ENCODE results near the gene NOL4L.

Gene NOL4L

DNA sequence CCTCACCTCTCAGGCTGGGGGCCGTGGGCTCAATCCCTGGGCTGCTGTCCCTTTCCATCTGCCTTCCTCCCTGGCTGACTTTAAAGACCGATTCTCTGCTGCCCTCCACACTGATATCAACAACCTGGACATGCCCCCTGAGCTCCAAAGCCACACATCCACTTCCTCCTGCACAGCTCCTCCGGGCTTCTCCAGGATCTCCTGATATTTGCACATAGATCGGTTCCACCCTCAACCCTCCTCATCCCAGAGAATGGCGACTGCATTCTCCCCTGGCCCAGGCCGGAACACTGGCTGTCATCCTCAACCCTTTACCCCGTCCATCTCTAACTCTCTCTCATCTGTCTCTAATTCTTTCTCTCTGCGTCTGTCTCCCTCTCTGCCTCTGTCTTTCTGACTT lies 21.0 kb upstream of the NOL4L start:
- H3K9ac ChIP-seq (ENCODE audit: low read length), result no peak overlapping the region
- H3K27me3 ChIP-seq (ENCODE audit: insufficient read depth, low read length), result no peaks in the 10 kb centered on the region
- no peak overlapping the region for H2AFZ ChIP-seq (ENCODE audit: low read length)
- peaks cover 9% of the 10 kb centered on the region for H3K4me1 ChIP-seq (ENCODE audit: insufficient read depth, low read length, severe bottlenecking)
- no peaks in the 10 kb centered on the region for H3K9me2 ChIP-seq (ENCODE audit: low read depth, low read length)
- H3K4me3 ChIP-seq (ENCODE audit: low read depth, low read length, poor library complexity, severe bottlenecking), result no peak overlapping the region
- H3K79me2 ChIP-seq (ENCODE audit: insufficient read depth, low read length), result no peaks in the 10 kb centered on the region
- TF ChIP-seq EZH2 (IDR thresholded peaks at IDR 0.05; ENCODE audit: borderline replicate concordance, low read length), result no peak
- TF ChIP-seq, protein P1, sequence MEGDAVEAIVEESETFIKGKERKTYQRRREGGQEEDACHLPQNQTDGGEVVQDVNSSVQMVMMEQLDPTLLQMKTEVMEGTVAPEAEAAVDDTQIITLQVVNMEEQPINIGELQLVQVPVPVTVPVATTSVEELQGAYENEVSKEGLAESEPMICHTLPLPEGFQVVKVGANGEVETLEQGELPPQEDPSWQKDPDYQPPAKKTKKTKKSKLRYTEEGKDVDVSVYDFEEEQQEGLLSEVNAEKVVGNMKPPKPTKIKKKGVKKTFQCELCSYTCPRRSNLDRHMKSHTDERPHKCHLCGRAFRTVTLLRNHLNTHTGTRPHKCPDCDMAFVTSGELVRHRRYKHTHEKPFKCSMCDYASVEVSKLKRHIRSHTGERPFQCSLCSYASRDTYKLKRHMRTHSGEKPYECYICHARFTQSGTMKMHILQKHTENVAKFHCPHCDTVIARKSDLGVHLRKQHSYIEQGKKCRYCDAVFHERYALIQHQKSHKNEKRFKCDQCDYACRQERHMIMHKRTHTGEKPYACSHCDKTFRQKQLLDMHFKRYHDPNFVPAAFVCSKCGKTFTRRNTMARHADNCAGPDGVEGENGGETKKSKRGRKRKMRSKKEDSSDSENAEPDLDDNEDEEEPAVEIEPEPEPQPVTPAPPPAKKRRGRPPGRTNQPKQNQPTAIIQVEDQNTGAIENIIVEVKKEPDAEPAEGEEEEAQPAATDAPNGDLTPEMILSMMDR (IDR thresholded peaks at IDR 0.05; ENCODE audit: low read length), result no peak
- no peak overlapping the region for H3K4me2 ChIP-seq (ENCODE audit: low read length)
- no peaks in the 10 kb centered on the region for H3F3A ChIP-seq (ENCODE audit: insufficient read depth, low read length)
- H3K9me3 ChIP-seq (ENCODE audit: low read length), result no peaks in the 10 kb centered on the region
- no peaks in the 10 kb centered on the region for H3K36me3 ChIP-seq (ENCODE audit: insufficient read depth, low read length)
- H3K27ac ChIP-seq (ENCODE audit: low read depth, low read length, poor library complexity, severe bottlenecking), result no peak overlapping the region
- H4K20me1 ChIP-seq (ENCODE audit: insufficient read depth, low read length), result no peaks in the 10 kb centered on the region

GRCh38 chr20:32605167-32605656 lies 20.1 kb upstream of the NOL4L start:
- Histone ChIP-seq H3K9me3 (ENCODE audit: low read length) (no peaks in the 10 kb centered on the region), H3K4me2 (ENCODE audit: low read length) (no peak overlapping the region), H3K36me3 (ENCODE audit: insufficient read depth, low read length) (no peaks in the 10 kb centered on the region), H3F3A (ENCODE audit: insufficient read depth, low read length) (no peaks in the 10 kb centered on the region), H3K9me2 (ENCODE audit: low read depth, low read length) (no peaks in the 10 kb centered on the region), H3K79me2 (ENCODE audit: insufficient read depth, low read length) (no peaks in the 10 kb centered on the region), H2AFZ (ENCODE audit: low read length) (no peak overlapping the region), H4K20me1 (ENCODE audit: insufficient read depth, low read length) (no peaks in the 10 kb centered on the region), H3K4me3 (ENCODE audit: low read depth, low read length, poor library complexity, severe bottlenecking) (no peak overlapping the region), H3K27me3 (ENCODE audit: insufficient read depth, low read length) (no peaks in the 10 kb centered on the region), H3K4me1 (ENCODE audit: insufficient read depth, low read length, severe bottlenecking) (peaks cover 9% of the 10 kb centered on the region), H3K27ac (ENCODE audit: low read depth, low read length, poor library complexity, severe bottlenecking) (no peak overlapping the region), H3K9ac (ENCODE audit: low read length) (no peak overlapping the region)
- no peak for TF ChIP-seq EZH2 (IDR thresholded peaks at IDR 0.05; ENCODE audit: borderline replicate concordance, low read length)
- TF ChIP-seq, protein P1 (IDR thresholded peaks at IDR 0.05; ENCODE audit: low read length), result no peak

DNA sequence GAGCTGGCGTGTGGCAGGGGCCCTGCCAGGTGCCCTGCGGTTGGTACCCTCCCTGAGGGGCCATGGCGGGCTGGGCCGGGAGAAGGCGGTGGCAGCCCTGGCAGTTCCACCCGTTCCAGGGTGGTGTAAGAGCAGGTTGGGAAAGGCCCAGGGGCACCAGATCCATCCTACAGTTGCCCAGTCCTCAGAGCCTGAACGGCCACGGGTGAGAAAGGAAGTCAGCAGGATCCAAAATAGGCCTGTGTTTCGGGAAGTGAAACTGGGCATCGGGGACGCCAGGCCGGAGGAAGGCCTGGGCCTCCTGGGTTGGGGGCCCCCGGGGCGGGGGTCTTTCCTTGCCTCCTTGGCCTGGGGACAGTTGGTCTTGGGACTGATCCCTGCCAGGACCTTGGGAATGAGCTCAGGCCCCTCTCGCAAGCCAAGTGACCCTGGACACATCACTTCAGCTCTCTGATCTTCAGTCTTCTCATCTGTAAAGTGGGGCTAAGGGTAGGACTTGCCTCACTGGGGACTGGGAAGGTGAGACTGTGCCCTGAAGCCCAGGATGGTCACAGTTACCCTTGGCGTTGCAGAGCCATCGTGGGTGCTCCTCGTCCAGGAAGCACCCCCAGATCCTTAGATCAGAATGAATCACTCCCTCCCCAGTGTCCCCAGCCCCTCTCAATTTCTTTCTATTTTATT lies 18.1 kb upstream of the NOL4L start:
- Histone ChIP-seq H3K4me2 (ENCODE audit: low read length) (no peak overlapping the region), H3F3A (ENCODE audit: insufficient read depth, low read length) (no peaks in the 10 kb centered on the region), H3K27ac (ENCODE audit: low read depth, low read length, poor library complexity, severe bottlenecking) (no peak overlapping the region), H3K9me3 (ENCODE audit: low read length) (no peaks in the 10 kb centered on the region), H4K20me1 (ENCODE audit: insufficient read depth, low read length) (no peaks in the 10 kb centered on the region), H3K79me2 (ENCODE audit: insufficient read depth, low read length) (no peaks in the 10 kb centered on the region), H3K9ac (ENCODE audit: low read length) (no peak overlapping the region), H3K4me1 (ENCODE audit: insufficient read depth, low read length, severe bottlenecking) (peaks cover 9% of the 10 kb centered on the region), H3K9me2 (ENCODE audit: low read depth, low read length) (no peaks in the 10 kb centered on the region), H3K4me3 (ENCODE audit: low read depth, low read length, poor library complexity, severe bottlenecking) (no peak overlapping the region), H3K36me3 (ENCODE audit: insufficient read depth, low read length) (no peaks in the 10 kb centered on the region), H3K27me3 (ENCODE audit: insufficient read depth, low read length) (no peaks in the 10 kb centered on the region), H2AFZ (ENCODE audit: low read length) (no peak overlapping the region)
- TF ChIP-seq, protein P1 (IDR thresholded peaks at IDR 0.05; ENCODE audit: low read length), result no peak
- TF ChIP-seq EZH2 (IDR thresholded peaks at IDR 0.05; ENCODE audit: borderline replicate concordance, low read length), result no peak
